Measurements from ENCODE around the gene IFNAR1. TPM values are rescaled to one million over a fixed set of nuclear protein-coding genes. Genes with fewer than 3 reads are reported as not detected.

IFNAR1 gene
- polyA plus RNA-seq, 1 donor from 2014 or later: 93.6 TPM

- peaks cover 4% of the 10 kb centered on the region for H3K36me3 Mint-ChIP-seq
- H3K27ac Mint-ChIP-seq: peak overlapping the region in 2 of 3 donors; percentile 72 to 89
Measured at GRCh38 chr21:33299181-33299752, 25.5 kb upstream of the IFNAR1 start.

GRCh38 chr21:33300701-33301631 is 23.8 kb upstream of the IFNAR1 start:
- peaks cover 2% of the 10 kb centered on the region for H3K27me3 Mint-ChIP-seq
- no peaks in the 10 kb centered on the region for H3K36me3 Mint-ChIP-seq
- H3K27ac Mint-ChIP-seq: peak overlapping the region; percentile 57 to 91 (median 86)
- H3K4me3 Mint-ChIP-seq: peak overlapping the region; percentile 26 to 78 (median 66)
- H3K9me3 Mint-ChIP-seq: no peaks in the 10 kb centered on the region
- H3K4me1 Mint-ChIP-seq: peaks cover 52 to 65% (median 64%) of the 10 kb centered on the region in 3 donors

More at GRCh38 chr21:33299181-33299752, 25.5 kb upstream of the IFNAR1 start:
- H3K4me3 Mint-ChIP-seq: peak overlapping the region; percentile 19 to 88 (median 52)
- no peaks in the 10 kb centered on the region for H3K9me3 Mint-ChIP-seq
- H3K27me3 Mint-ChIP-seq: peaks cover 2% of the 10 kb centered on the region
- peaks cover 48 to 61% (median 58%) of the 10 kb centered on the region in 3 donors for H3K4me1 Mint-ChIP-seq

- H3K4me1 Mint-ChIP-seq: peaks cover 47 to 59% (median 58%) of the 10 kb centered on the region in 3 donors
- peak overlapping the region; percentile 57 to 91 (median 69) for H3K27ac Mint-ChIP-seq
- peak overlapping the region; percentile 26 to 78 (median 66) for H3K4me3 Mint-ChIP-seq
- H3K36me3 Mint-ChIP-seq: no peaks in the 10 kb centered on the region
- H3K27me3 Mint-ChIP-seq: peaks cover 2% of the 10 kb centered on the region
- H3K9me3 Mint-ChIP-seq: no peaks in the 10 kb centered on the region
Measured at GRCh38 chr21:33301632-33302002, 23.2 kb upstream of the IFNAR1 start.

GRCh38 chr21:33302055-33302454 is 22.7 kb upstream of the IFNAR1 start:
- Mint-ChIP-seq H3K36me3 (no peaks in the 10 kb centered on the region), H3K27me3 (peaks cover 2% of the 10 kb centered on the region), H3K9me3 (no peaks in the 10 kb centered on the region), H3K4me1 (peaks cover 46 to 59% (median 54%) of the 10 kb centered on the region in 3 donors), H3K27ac (peak overlapping the region in 1 of 3 donors; percentile 69), H3K4me3 (peak overlapping the region in 1 of 4 donors; percentile 78)

- H3K4me3 Mint-ChIP-seq: no peak overlapping the region
- peaks cover 42 to 53% (median 51%) of the 10 kb centered on the region in 3 donors for H3K4me1 Mint-ChIP-seq
- peak overlapping the region in 1 of 3 donors; percentile 52 for H3K27ac Mint-ChIP-seq
- H3K36me3 Mint-ChIP-seq: no peaks in the 10 kb centered on the region
- no peaks in the 10 kb centered on the region for H3K9me3 Mint-ChIP-seq
- H3K27me3 Mint-ChIP-seq: peaks cover 2% of the 10 kb centered on the region
Measured at GRCh38 chr21:33302796-33303195, 22.0 kb upstream of the IFNAR1 start.

GRCh38 chr21:33305344-33305671 is 19.5 kb upstream of the IFNAR1 start:
- Mint-ChIP-seq H3K9me3 (no peaks in the 10 kb centered on the region), H3K36me3 (no peaks in the 10 kb centered on the region), H3K4me1 (peaks cover 32 to 42% (median 40%) of the 10 kb centered on the region in 3 donors), H3K27ac (peak overlapping the region in 1 of 3 donors; percentile 57), H3K4me3 (no peak overlapping the region), H3K27me3 (peaks cover 2% of the 10 kb centered on the region)

- H3K4me1 Mint-ChIP-seq: peaks cover 25 to 35% (median 33%) of the 10 kb centered on the region in 3 donors
- no peak overlapping the region for H3K4me3 Mint-ChIP-seq
- H3K36me3 Mint-ChIP-seq: no peaks in the 10 kb centered on the region
- H3K27ac Mint-ChIP-seq: no peak overlapping the region
- H3K9me3 Mint-ChIP-seq: no peaks in the 10 kb centered on the region
- peaks cover 2% of the 10 kb centered on the region for H3K27me3 Mint-ChIP-seq
Measured at GRCh38 chr21:33305938-33306337, 18.8 kb upstream of the IFNAR1 start.

- no peaks in the 10 kb centered on the region for H3K27me3 Mint-ChIP-seq
- peak overlapping the region in 2 of 4 donors; percentile 7 to 12 for H3K4me3 Mint-ChIP-seq
- no peaks in the 10 kb centered on the region for H3K36me3 Mint-ChIP-seq
- H3K9me3 Mint-ChIP-seq: no peaks in the 10 kb centered on the region
- H3K27ac Mint-ChIP-seq: peak overlapping the region in 1 of 3 donors; percentile 85
- peaks cover 20 to 28% (median 21%) of the 10 kb centered on the region in 3 donors for H3K4me1 Mint-ChIP-seq
Measured at GRCh38 chr21:33308586-33309490, 15.9 kb upstream of the IFNAR1 start.

GRCh38 chr21:33309778-33310177 is 15.0 kb upstream of the IFNAR1 start:
- H3K4me3 Mint-ChIP-seq: no peak overlapping the region
- peaks cover 15 to 24% (median 15%) of the 10 kb centered on the region in 3 donors for H3K4me1 Mint-ChIP-seq
- no peaks in the 10 kb centered on the region for H3K36me3 Mint-ChIP-seq
- H3K27ac Mint-ChIP-seq: no peak overlapping the region
- no peaks in the 10 kb centered on the region for H3K9me3 Mint-ChIP-seq
- no peaks in the 10 kb centered on the region for H3K27me3 Mint-ChIP-seq

- H3K36me3 Mint-ChIP-seq: no peaks in the 10 kb centered on the region
- no peak overlapping the region for H3K27ac Mint-ChIP-seq
Measured at GRCh38 chr21:33312121-33312520, 12.6 kb upstream of the IFNAR1 start.

GRCh38 chr21:33313183-33313582 is 11.6 kb upstream of the IFNAR1 start:
- Mint-ChIP-seq H3K36me3 (no peaks in the 10 kb centered on the region), H3K27me3 (no peaks in the 10 kb centered on the region), H3K4me3 (peak overlapping the region in 1 of 4 donors; percentile 14), H3K4me1 (peaks cover 6 to 19% (median 12%) of the 10 kb centered on the region in 3 donors), H3K9me3 (no peaks in the 10 kb centered on the region), H3K27ac (no peak overlapping the region)

More at GRCh38 chr21:33312121-33312520, 12.6 kb upstream of the IFNAR1 start:
- Mint-ChIP-seq H3K27me3 (no peaks in the 10 kb centered on the region), H3K4me3 (no peak overlapping the region), H3K9me3 (no peaks in the 10 kb centered on the region), H3K4me1 (peaks cover 6 to 19% (median 12%) of the 10 kb centered on the region in 3 donors)

GRCh38 chr21:33313611-33314010 is 11.2 kb upstream of the IFNAR1 start:
- H3K36me3 Mint-ChIP-seq: no peaks in the 10 kb centered on the region

GRCh38 chr21:33314111-33314510 is 10.7 kb upstream of the IFNAR1 start:
- Mint-ChIP-seq H3K4me1 (peaks cover 2 to 13% (median 5%) of the 10 kb centered on the region in 3 donors), H3K9me3 (no peaks in the 10 kb centered on the region), H3K27ac (no peak overlapping the region), H3K36me3 (no peaks in the 10 kb centered on the region), H3K4me3 (no peak overlapping the region), H3K27me3 (no peaks in the 10 kb centered on the region)

More at GRCh38 chr21:33313611-33314010, 11.2 kb upstream of the IFNAR1 start:
- H3K27me3 Mint-ChIP-seq: no peaks in the 10 kb centered on the region
- no peak overlapping the region for H3K27ac Mint-ChIP-seq
- H3K9me3 Mint-ChIP-seq: no peaks in the 10 kb centered on the region
- peaks cover 6 to 18% (median 10%) of the 10 kb centered on the region in 3 donors for H3K4me1 Mint-ChIP-seq
- H3K4me3 Mint-ChIP-seq: no peak overlapping the region

- no peak overlapping the region for H3K4me3 Mint-ChIP-seq
- H3K27ac Mint-ChIP-seq: no peak overlapping the region
- H3K9me3 Mint-ChIP-seq: no peaks in the 10 kb centered on the region
- H3K36me3 Mint-ChIP-seq: no peaks in the 10 kb centered on the region
- H3K27me3 Mint-ChIP-seq: no peaks in the 10 kb centered on the region
- H3K4me1 Mint-ChIP-seq: peaks cover 0 to 10% (median 3%) of the 10 kb centered on the region in 3 donors
Measured at GRCh38 chr21:33315946-33316710, 8.6 kb upstream of the IFNAR1 start.

Data from IgD-negative memory B cell (primary cell).